ENCODE results near the gene MYCL. TPM values are rescaled to one million over a fixed set of nuclear protein-coding genes. Genes with fewer than 3 reads are reported as not detected.

MYCL gene
- total RNA-seq, 1 experiment from 2014 or later = 7.8 TPM

- H3K27me3 ChIP-seq (replicated peaks; ENCODE audit: control insufficient read depth, insufficient read depth, low read length) = no peaks in the 10 kb centered on the region
- H3K36me3 ChIP-seq (ENCODE audit: control insufficient read depth, insufficient read depth, low read length) = no peaks in the 10 kb centered on the region
- peak overlapping the region; percentile 66 for H3K27ac Mint-ChIP-seq (ENCODE audit: unreplicated experiment)
- H3K27me3 Mint-ChIP-seq (ENCODE audit: insufficient read depth, unreplicated experiment) = no peaks in the 10 kb centered on the region
- ChIA-PET CTCF (no interaction called here), POLR2A (interaction anchor here (1.2 kb wide), 1 partner anchor 142 kb away, joined by 3 read pairs; the partner anchor contains the start of gene CAP1)
- intact Hi-C loops (cut with micrococcal nuclease; ENCODE audit: unreplicated experiment) = no loop called here
- no peak overlapping the region for H3K4me3 ChIP-seq (ENCODE audit: low read depth, low read length)
- peaks cover 5% of the 10 kb centered on the region for H3K36me3 Mint-ChIP-seq (ENCODE audit: insufficient read depth, unreplicated experiment)
- H3K4me3 Mint-ChIP-seq (ENCODE audit: unreplicated experiment) = peak overlapping the region; percentile 38
- BruUV-seq (replicated peaks) = no TSS peak
- TF ChIP-seq CTCF (IDR thresholded peaks at IDR 0.05; ENCODE audit: insufficient read depth in 1 of 2, low read depth in 1 of 2, low read length in 1 of 2, severe bottlenecking in 1 of 2, unreplicated experiment in 1 of 2) = no peak
- H3K4me1 ChIP-seq = peaks cover 16% of the 10 kb centered on the region
- peaks cover 2% of the 10 kb centered on the region for H3K4me1 Mint-ChIP-seq (ENCODE audit: low read depth, unreplicated experiment)
- no peaks in the 10 kb centered on the region for H3K9me3 Mint-ChIP-seq (ENCODE audit: unreplicated experiment)
- DNase-seq = peak; percentile 84
- H3K9me3 ChIP-seq = no peaks in the 10 kb centered on the region
Observed at GRCh38 chr1:39898648-39899603, 2.8 kb downstream of the MYCL start.

- Mint-ChIP-seq H3K36me3 (ENCODE audit: insufficient read depth, unreplicated experiment) (peaks cover 5% of the 10 kb centered on the region), H3K9me3 (ENCODE audit: unreplicated experiment) (no peaks in the 10 kb centered on the region), H3K27ac (ENCODE audit: unreplicated experiment) (no peak overlapping the region), H3K4me1 (ENCODE audit: low read depth, unreplicated experiment) (peaks cover 9% of the 10 kb centered on the region), H3K4me3 (ENCODE audit: unreplicated experiment) (no peak overlapping the region), H3K27me3 (ENCODE audit: insufficient read depth, unreplicated experiment) (no peaks in the 10 kb centered on the region)
- Histone ChIP-seq H3K27me3 (replicated peaks; ENCODE audit: control insufficient read depth, insufficient read depth, low read length) (no peaks in the 10 kb centered on the region), H3K4me3 (ENCODE audit: low read depth, low read length) (no peak overlapping the region), H3K36me3 (ENCODE audit: control insufficient read depth, insufficient read depth, low read length) (no peaks in the 10 kb centered on the region), H3K4me1 (peaks cover 23% of the 10 kb centered on the region), H3K9me3 (no peaks in the 10 kb centered on the region)
- no TSS peak for BruUV-seq (replicated peaks)
- DNase-seq = no peak
- ChIA-PET CTCF (no interaction called here), POLR2A (interaction anchor here (0.6 to 1.2 kb wide), 2 partner anchors 142 to 160 kb away, joined by 3 to 7 read pairs; partner anchors contain the start of genes CAP1 and PPIE)
- no peak for TF ChIP-seq CTCF (IDR thresholded peaks at IDR 0.05; ENCODE audit: insufficient read depth in 1 of 2, low read depth in 1 of 2, low read length in 1 of 2, severe bottlenecking in 1 of 2, unreplicated experiment in 1 of 2)
- intact Hi-C loops (cut with micrococcal nuclease; ENCODE audit: unreplicated experiment) = no loop called here
Observed at GRCh38 chr1:39898191-39898590, 3.5 kb downstream of the MYCL start.

GRCh38 chr1:39896909-39897685 is 4.6 kb downstream of the MYCL start:
- H3K4me3 Mint-ChIP-seq (ENCODE audit: unreplicated experiment) = no peak overlapping the region
- H3K9me3 ChIP-seq = no peaks in the 10 kb centered on the region
- no peak for TF ChIP-seq CTCF (IDR thresholded peaks at IDR 0.05; ENCODE audit: insufficient read depth in 1 of 2, low read depth in 1 of 2, low read length in 1 of 2, severe bottlenecking in 1 of 2, unreplicated experiment in 1 of 2)
- intact Hi-C loops (cut with micrococcal nuclease; ENCODE audit: unreplicated experiment) = no loop called here
- peaks cover 9% of the 10 kb centered on the region for H3K4me1 Mint-ChIP-seq (ENCODE audit: low read depth, unreplicated experiment)
- no peaks in the 10 kb centered on the region for H3K36me3 ChIP-seq (ENCODE audit: control insufficient read depth, insufficient read depth, low read length)
- H3K36me3 Mint-ChIP-seq (ENCODE audit: insufficient read depth, unreplicated experiment) = peaks cover under 1% of the 10 kb centered on the region
- H3K27ac Mint-ChIP-seq (ENCODE audit: unreplicated experiment) = no peak overlapping the region
- POLR2A ChIA-PET = no interaction called here
- no TSS peak for BruUV-seq (replicated peaks)
- DNase-seq = no peak
- H3K27me3 Mint-ChIP-seq (ENCODE audit: insufficient read depth, unreplicated experiment) = no peaks in the 10 kb centered on the region
- CTCF ChIA-PET = interaction anchor here (1.1 kb wide), 1 partner anchor 158 kb away, joined by 3 read pairs; the partner anchor contains the start of gene PPIE
- no peaks in the 10 kb centered on the region for H3K27me3 ChIP-seq (replicated peaks; ENCODE audit: control insufficient read depth, insufficient read depth, low read length)
- H3K4me1 ChIP-seq = peaks cover 34% of the 10 kb centered on the region
- no peaks in the 10 kb centered on the region for H3K9me3 Mint-ChIP-seq (ENCODE audit: unreplicated experiment)
- H3K4me3 ChIP-seq (ENCODE audit: low read depth, low read length) = no peak overlapping the region
